ENCODE measurements around the gene KLHL17.

Gene KLHL17

DNA sequence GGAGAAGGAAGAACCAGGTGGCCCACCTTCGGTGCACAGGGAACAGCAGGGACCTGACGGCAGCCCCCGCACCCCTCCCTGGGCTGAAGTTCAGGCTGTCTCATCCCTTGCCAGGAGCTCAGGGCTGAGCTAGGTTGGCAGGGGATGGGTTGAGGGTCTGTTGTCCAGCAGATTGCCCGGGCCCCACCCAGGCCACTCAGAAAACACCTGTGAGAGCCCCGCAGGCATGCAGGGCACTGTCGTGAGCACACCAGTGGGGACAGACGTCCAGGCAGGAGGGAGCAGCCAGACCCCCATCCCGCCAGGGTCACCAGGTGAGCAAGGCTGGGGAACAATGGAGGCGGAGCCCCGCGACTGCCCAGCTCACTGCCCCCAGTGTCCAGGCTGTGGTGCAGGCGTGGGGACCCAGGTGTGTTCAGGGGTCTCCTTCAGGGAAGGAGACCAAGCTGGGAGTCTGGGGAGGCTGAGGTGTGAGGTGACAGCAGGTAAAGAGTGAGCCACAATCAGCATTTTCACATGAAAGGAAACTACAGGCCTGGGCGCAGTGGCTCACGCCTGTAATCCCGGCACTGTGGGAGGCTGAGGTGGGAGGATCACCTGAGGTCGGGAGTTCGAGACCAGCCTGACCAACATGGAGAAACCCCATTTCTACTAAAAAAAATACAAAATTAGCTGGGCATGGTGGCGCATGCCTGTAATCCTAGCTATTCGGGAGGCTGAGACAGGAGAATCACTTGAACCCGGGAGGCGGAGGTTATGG, 46.1 kb upstream of the KLHL17 start:
- TF ChIP-seq, protein P1, sequence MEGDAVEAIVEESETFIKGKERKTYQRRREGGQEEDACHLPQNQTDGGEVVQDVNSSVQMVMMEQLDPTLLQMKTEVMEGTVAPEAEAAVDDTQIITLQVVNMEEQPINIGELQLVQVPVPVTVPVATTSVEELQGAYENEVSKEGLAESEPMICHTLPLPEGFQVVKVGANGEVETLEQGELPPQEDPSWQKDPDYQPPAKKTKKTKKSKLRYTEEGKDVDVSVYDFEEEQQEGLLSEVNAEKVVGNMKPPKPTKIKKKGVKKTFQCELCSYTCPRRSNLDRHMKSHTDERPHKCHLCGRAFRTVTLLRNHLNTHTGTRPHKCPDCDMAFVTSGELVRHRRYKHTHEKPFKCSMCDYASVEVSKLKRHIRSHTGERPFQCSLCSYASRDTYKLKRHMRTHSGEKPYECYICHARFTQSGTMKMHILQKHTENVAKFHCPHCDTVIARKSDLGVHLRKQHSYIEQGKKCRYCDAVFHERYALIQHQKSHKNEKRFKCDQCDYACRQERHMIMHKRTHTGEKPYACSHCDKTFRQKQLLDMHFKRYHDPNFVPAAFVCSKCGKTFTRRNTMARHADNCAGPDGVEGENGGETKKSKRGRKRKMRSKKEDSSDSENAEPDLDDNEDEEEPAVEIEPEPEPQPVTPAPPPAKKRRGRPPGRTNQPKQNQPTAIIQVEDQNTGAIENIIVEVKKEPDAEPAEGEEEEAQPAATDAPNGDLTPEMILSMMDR (IDR thresholded peaks at IDR 0.05; ENCODE audit: low read depth, low read length, missing control alignments), result no peak
- no peak overlapping the region for H3K4me3 ChIP-seq (replicated peaks; ENCODE audit: low read depth, low read length)
- DNase-seq (ENCODE audit: extremely low read depth, low read depth), result no peak

DNA sequence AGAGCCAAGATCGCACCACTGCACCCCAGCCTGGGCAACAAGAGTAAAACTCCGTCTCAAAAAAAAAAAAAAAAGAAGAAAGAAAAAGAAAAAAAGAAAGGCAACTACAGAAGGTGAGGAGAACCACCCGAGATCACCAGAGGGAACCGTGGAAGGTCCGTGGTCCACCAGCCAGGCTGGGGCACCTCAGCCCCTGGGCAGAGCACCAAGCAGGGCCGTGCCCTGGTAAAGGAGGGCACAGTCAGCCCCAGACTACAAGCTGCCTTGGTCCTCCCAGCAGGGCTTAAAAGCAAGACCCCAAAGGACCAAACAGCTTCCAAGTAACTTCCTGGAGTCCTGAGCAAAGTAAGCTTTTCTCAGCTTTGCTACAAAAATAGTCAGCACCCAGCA, 45.5 kb upstream of the KLHL17 start:
- no peak for DNase-seq (ENCODE audit: extremely low read depth, low read depth)
- TF ChIP-seq, protein P1 (IDR thresholded peaks at IDR 0.05; ENCODE audit: low read depth, low read length, missing control alignments), result no peak
- no peak overlapping the region for H3K4me3 ChIP-seq (replicated peaks; ENCODE audit: low read depth, low read length)

DNA sequence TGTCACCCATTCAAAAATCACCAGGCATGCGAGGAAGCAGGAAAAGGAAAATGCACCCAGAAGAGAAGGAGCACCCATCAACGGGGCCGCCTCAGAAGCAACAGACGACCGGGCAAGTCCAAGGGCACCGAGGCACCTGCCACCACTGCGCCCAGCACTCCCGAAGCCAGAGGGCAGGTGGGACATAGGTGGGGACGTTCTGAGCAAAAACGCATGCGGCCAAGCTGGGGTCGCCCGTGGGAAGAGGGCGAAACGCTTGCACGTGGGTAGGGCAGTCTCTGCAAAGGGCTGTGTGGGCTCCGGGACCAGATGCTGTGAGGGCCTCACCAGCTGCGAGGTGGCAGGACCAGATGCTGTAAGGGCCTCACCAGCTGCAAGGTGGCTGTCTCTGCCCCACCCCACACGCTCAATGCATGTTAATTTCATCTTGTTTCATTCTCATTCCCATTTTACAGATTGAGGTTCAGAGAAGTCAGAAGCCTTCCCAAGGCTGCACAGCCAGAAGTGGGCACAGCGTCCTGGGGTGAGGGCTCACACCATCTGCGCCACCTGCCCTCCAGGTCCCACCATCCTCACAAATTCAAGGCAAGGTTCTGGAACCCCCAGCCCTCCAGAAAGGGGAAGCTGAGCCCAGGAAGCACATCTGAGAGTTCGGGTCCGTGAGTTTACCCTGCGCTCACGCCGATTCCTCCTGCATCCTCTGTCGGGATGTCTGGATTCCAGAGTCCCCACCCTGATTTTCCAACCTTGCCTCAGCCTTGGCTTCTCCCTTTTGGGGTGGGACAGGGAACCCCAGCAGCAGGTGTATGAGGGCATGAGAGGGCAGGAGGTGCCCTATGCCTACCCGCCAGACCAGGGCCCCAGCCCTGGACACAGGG, 44.9 kb upstream of the KLHL17 start:
- no peak for DNase-seq (ENCODE audit: extremely low read depth, low read depth)
- TF ChIP-seq, protein P1 (IDR thresholded peaks at IDR 0.05; ENCODE audit: low read depth, low read length, missing control alignments), result no peak
- no peak overlapping the region for H3K4me3 ChIP-seq (replicated peaks; ENCODE audit: low read depth, low read length)

DNA sequence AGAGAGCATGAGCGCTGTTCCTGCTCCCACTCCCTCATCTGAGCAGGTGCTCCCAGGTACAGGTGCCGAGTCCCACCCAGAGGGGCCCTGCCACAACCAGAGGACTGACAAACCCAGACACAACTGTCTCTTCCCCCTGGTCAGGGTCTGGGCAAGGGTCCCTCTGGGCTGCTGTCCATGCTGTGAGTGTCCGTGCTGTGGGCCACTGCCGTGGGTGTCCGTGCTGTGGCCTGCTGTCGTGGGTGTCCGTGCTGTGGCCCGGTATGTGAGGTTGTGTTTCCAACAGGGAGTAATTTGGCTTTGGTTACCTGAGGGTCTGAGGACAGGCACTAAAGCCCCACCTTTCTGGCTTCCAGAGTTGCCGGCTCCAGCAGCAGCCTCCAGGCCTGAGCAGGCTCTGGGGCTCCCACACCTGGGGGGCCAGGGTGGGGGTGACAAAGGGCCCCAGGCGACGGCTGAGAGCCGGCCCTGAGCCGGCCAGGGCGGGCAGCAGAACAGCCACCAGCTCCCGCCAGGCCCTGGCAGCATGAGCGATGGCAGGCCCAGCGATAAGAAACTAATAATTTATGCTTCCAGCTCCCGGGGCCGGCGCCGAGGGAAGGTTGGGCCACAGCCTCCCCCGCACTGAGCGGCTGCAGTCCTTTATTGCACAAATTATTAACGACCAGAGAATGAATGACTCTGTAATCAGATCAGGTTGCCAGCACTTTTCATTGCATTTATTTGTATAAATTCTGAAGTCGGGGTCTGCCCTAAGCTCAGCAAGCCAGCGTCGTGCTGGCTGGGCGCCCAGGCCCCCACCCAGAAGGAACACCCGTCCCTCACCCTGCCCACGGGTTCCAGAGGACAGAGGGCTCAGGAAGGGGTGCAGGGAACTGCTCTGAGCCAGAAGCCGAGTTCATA, 44.0 kb upstream of the KLHL17 start:
- H3K4me3 ChIP-seq (replicated peaks; ENCODE audit: low read depth, low read length), result no peak overlapping the region
- TF ChIP-seq, protein P1 (IDR thresholded peaks at IDR 0.05; ENCODE audit: low read depth, low read length, missing control alignments), result no peak
- DNase-seq (ENCODE audit: extremely low read depth, low read depth), result no peak

DNA sequence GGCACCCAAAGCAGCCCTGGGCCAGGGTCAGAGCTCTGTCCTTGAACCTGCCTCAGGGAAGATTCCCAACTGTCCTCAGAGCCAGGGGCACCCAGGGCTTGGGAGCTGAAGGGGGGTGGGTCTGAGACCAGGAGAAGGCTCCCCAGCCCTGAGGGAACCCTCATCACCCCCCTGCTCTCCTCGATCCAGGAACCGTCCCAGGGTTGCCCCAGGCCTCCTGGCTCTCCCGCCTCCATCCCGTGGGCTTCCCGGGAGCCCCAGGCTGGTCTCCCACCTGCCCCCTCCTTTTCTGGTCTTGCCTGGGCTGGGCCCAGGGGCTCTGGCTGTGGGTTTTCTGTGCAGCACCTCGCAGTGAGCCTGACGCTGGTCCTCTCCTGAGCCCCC, 43.3 kb upstream of the KLHL17 start:
- no peak for DNase-seq (ENCODE audit: extremely low read depth, low read depth)
- TF ChIP-seq, protein P1 (IDR thresholded peaks at IDR 0.05; ENCODE audit: low read depth, low read length, missing control alignments), result no peak
- no peak overlapping the region for H3K4me3 ChIP-seq (replicated peaks; ENCODE audit: low read depth, low read length)

DNA sequence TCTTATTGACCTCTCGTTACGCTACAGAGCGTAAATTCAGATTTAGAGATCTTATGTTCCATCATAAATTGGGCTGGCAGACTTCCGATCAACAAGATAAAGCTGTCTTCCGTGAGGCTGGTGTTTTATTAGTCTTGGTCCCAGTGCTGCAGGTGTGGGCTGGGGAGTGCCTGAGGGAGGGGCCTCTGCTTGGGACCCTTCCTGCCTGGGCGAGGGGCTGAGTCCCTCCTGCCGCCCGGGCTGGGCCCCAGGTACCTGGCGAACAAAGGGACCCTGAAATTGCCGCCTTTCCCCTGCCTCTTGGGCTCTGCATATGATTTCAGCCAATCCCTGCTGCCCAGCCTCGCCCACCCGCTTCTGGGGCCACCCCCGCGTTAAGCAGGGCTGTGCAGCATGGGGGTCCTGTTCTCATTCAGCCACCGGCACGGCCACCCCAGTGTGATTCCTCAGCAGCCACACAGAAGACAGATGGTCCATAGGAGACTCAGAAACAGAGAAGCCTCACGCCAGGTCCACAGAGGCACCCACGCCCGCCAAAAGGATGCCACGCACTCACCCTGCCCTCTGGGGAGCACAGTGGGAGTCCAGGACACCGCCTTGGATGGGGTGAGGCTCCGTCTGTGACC, 42.8 kb upstream of the KLHL17 start:
- no peak overlapping the region for H3K4me3 ChIP-seq (replicated peaks; ENCODE audit: low read depth, low read length)
- TF ChIP-seq, protein P1 (IDR thresholded peaks at IDR 0.05; ENCODE audit: low read depth, low read length, missing control alignments), result no peak
- no peak for DNase-seq (ENCODE audit: extremely low read depth, low read depth)
